SK-N-SH treated with all-trans-retinoic acid at 6 μM for 48 hours (cell line): ENCODE results near the gene CRYL1.

Source experiments
- ARNTL ChIP-seq: fragments of 450-650 bp; formaldehyde crosslinking; IDR thresholded peaks from 2 replicates; pipeline ENCODE4 v1.5.0; 2020; ENCODE audit warnings: low read depth, mild to moderate bottlenecking, moderate library complexity, borderline replicate concordance
- CSDC2 ChIP-seq: fragments of 250-450 bp; sonication (Bioruptor Pico); IDR thresholded peaks from 2 replicates; pipeline ENCODE4 v1.5.0; 2020; ENCODE audit warnings: mild to moderate bottlenecking, moderate library complexity
- GLIS3 ChIP-seq: fragments of 250-450 bp; sonication (Bioruptor Pico); IDR thresholded peaks from 2 replicates; pipeline ENCODE4 v1.5.0; 2020; ENCODE audit warnings: mild to moderate bottlenecking, moderate library complexity
- PATZ1 ChIP-seq: fragments of 250-450 bp; sonication (Bioruptor Pico); IDR thresholded peaks from 2 replicates; pipeline ENCODE4 v1.8.0; 2020; ENCODE audit warnings: mild to moderate bottlenecking, moderate library complexity, borderline replicate concordance
- PPARA ChIP-seq: fragments of 250-450 bp; sonication (Bioruptor Pico); IDR thresholded peaks from 2 replicates; pipeline ENCODE4 v1.5.0; 2020; ENCODE audit warnings: mild to moderate bottlenecking, borderline replicate concordance
- TOX ChIP-seq: fragments of 250-450 bp; sonication (Bioruptor Pico); IDR thresholded peaks from 2 replicates; pipeline ENCODE4 v1.8.0; 2021; ENCODE audit warnings: mild to moderate bottlenecking, moderate library complexity, borderline replicate concordance
- ZC3H10 ChIP-seq: fragments of 250-450 bp; sonication (Bioruptor Pico); IDR thresholded peaks from 2 replicates; pipeline ENCODE4 v1.5.1; 2021; ENCODE audit warnings: mild to moderate bottlenecking, moderate library complexity
- ZFP3 ChIP-seq: fragments of 250-450 bp; sonication (Bioruptor Pico); IDR thresholded peaks from 2 replicates; pipeline ENCODE4 v1.5.0; 2020; ENCODE audit warnings: mild to moderate bottlenecking, moderate library complexity
- ZNF565 ChIP-seq: fragments of 450-650 bp; formaldehyde crosslinking; conservative IDR thresholded peaks from 2 replicates; pipeline ENCODE4 v1.5.0; 2020; ENCODE audit warnings: low read depth, mild to moderate bottlenecking, moderate library complexity
- ZNF70 ChIP-seq: fragments of 450-650 bp; formaldehyde crosslinking; IDR thresholded peaks from 2 replicates; pipeline ENCODE4 v1.5.0; 2020; ENCODE audit warnings: mild to moderate bottlenecking, moderate library complexity
- TF ChIP-seq, protein P1 (sequence below): fragments of 250-450 bp; sonication (Bioruptor Pico); IDR thresholded peaks from 2 replicates; pipeline ENCODE4 v1.5.0; 2020; ENCODE audit warnings: mild to moderate bottlenecking, moderate library complexity
- TF ChIP-seq, protein P2 (sequence below): fragments of 250-450 bp; sonication (Bioruptor Pico); IDR thresholded peaks from 2 replicates; pipeline ENCODE4 v1.5.1; 2021; ENCODE audit warnings: mild to moderate bottlenecking, moderate library complexity

GRCh38 chr13:20377720-20378119, 147.9 kb downstream of the CRYL1 start:
- TF ChIP-seq ZC3H10 = no peak
- TF ChIP-seq PATZ1 (CRISPR knock-in tag) = no peak
- TF ChIP-seq, protein P1, sequence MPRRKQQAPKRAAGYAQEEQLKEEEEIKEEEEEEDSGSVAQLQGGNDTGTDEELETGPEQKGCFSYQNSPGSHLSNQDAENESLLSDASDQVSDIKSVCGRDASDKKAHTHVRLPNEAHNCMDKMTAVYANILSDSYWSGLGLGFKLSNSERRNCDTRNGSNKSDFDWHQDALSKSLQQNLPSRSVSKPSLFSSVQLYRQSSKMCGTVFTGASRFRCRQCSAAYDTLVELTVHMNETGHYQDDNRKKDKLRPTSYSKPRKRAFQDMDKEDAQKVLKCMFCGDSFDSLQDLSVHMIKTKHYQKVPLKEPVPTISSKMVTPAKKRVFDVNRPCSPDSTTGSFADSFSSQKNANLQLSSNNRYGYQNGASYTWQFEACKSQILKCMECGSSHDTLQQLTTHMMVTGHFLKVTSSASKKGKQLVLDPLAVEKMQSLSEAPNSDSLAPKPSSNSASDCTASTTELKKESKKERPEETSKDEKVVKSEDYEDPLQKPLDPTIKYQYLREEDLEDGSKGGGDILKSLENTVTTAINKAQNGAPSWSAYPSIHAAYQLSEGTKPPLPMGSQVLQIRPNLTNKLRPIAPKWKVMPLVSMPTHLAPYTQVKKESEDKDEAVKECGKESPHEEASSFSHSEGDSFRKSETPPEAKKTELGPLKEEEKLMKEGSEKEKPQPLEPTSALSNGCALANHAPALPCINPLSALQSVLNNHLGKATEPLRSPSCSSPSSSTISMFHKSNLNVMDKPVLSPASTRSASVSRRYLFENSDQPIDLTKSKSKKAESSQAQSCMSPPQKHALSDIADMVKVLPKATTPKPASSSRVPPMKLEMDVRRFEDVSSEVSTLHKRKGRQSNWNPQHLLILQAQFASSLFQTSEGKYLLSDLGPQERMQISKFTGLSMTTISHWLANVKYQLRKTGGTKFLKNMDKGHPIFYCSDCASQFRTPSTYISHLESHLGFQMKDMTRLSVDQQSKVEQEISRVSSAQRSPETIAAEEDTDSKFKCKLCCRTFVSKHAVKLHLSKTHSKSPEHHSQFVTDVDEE (CRISPR knock-in tag) = no peak
- TF ChIP-seq, protein P2, sequence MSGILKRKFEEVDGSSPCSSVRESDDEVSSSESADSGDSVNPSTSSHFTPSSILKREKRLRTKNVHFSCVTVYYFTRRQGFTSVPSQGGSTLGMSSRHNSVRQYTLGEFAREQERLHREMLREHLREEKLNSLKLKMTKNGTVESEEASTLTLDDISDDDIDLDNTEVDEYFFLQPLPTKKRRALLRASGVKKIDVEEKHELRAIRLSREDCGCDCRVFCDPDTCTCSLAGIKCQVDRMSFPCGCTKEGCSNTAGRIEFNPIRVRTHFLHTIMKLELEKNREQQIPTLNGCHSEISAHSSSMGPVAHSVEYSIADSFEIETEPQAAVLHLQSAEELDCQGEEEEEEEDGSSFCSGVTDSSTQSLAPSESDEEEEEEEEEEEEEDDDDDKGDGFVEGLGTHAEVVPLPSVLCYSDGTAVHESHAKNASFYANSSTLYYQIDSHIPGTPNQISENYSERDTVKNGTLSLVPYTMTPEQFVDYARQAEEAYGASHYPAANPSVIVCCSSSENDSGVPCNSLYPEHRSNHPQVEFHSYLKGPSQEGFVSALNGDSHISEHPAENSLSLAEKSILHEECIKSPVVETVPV = no peak
- no peak for TF ChIP-seq PPARA (CRISPR knock-in tag)
- TF ChIP-seq GLIS3 (CRISPR knock-in tag) = no peak
- no peak for TF ChIP-seq ARNTL (CRISPR knock-in tag)
- no peak for TF ChIP-seq ZFP3 (CRISPR knock-in tag)
- TF ChIP-seq ZNF565 (CRISPR knock-in tag) = no peak
- no peak for TF ChIP-seq CSDC2
- TF ChIP-seq ZNF70 (CRISPR knock-in tag) = no peak
- no peak for TF ChIP-seq TOX
